Prostate gland (tissue), 2 donors: ENCODE measurements around the gene SEZ6L. TPM values are rescaled to one million over a fixed set of nuclear protein-coding genes. Genes with fewer than 3 reads are reported as not detected.

Source experiments
- DNase-seq: peaks from one replicate; pipeline ENCODE4 v3.0.0-alpha.2; 2019; ENCODE audit warnings: low spot score
- H3K27ac ChIP-seq, 2 donors: fragments of 200-600 bp; sonication (generic); 2 replicates each; pipeline ENCODE4 v1.5.1; 2017 to 2019
- H3K27me3 ChIP-seq: fragments of 200-600 bp; sonication (generic); replicated peaks from 2 replicates; pipeline ENCODE4 v1.5.1; 2019; ENCODE audit not compliant: insufficient read depth
- H3K36me3 ChIP-seq, 2 donors: fragments of 200-600 bp; sonication (generic); 1 replicate in 1 of 2; 2 replicates in 1 of 2; pipeline versions ENCODE4 v1.5.1 to v1.8.1; 2017 to 2019
- H3K4me1 ChIP-seq: fragments of 200-600 bp; sonication (generic); replicated peaks from 2 replicates; pipeline ENCODE4 v1.5.1; 2019
- H3K4me3 ChIP-seq, 2 donors: fragments of 200-600 bp; sonication (generic); 2 replicates each; pipeline ENCODE4 v1.5.1; 2017 to 2019
- H3K9me3 ChIP-seq: fragments of 200-600 bp; sonication (generic); 2 replicates; pipeline ENCODE4 v1.5.1; 2017
- POLR2A ChIP-seq: fragments of 450-650 bp; IDR thresholded peaks from one replicate; pipeline ENCODE4 v1.6.1; 2016; ENCODE audit warnings: antibody characterized with exemption, mild to moderate bottlenecking
- POLR2AphosphoS5 ChIP-seq: sonication (generic); formaldehyde crosslinking; IDR thresholded peaks from one replicate; pipeline ENCODE4 v1.6.1; 2017; ENCODE audit warnings: antibody characterized with exemption
- WGBS: methylation state at CpG from one replicate; pipeline ENCODE4 v1.1.5; 2018; 5-methylcytosine and 5-hydroxymethylcytosine counted together
- intact Hi-C: fragments of 100-400 bp; cut with DNase I; formaldehyde crosslinking; loops from one replicate; pipeline ENCODE4 v1.14.2; 2022
- total RNA-seq, 2 donors: library from RNA; depleted of rRNA; stranded (reverse); fragments of >200 nt; gene quantifications; one replicate each; pipeline ENCODE4 v1.1.0, GENCODE V29; 2016
- TF ChIP-seq, protein P1 (sequence below), 4 experiments: fragments of 200-600 bp in 2 of 4; fragments of 450-650 bp in 2 of 4; sonication (generic) in 2 of 4; IDR thresholded peaks; 1 replicate in 3 of 4; 2 replicates in 1 of 4; pipeline ENCODE4 v1.5.1; 2016 to 2019; ENCODE audit warnings: antibody characterized with exemption in 4 of 4, mild to moderate bottlenecking in 2 of 4, moderate library complexity in 2 of 4

SEZ6L gene
- total RNA-seq, 2 donors from 2014 or later, result 0.45 to 0.64 TPM

DNA sequence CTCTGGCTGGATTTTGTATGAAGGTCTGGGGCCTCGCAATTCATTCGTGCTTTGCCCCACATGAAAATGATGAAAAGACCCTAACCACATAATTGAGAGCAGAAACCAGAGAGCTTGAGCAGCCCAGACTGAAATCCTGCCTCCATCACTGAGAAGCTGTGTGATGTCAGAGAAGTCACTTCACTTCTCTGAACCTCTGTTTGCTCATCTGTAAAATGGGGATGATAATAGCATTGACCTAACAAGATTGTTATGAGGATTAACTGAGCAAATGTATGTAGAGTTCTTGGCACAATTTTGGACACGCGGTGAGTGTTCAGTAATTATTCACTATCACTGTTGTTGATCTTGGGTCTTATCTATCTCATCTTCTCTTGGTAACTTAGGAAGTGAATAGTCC lies 203.6 kb downstream of the SEZ6L start:
- no peaks in the 10 kb centered on the region for H3K36me3 ChIP-seq
- TF ChIP-seq POLR2AphosphoS5 (no peak), POLR2A (no peak)
- TF ChIP-seq, protein P1, sequence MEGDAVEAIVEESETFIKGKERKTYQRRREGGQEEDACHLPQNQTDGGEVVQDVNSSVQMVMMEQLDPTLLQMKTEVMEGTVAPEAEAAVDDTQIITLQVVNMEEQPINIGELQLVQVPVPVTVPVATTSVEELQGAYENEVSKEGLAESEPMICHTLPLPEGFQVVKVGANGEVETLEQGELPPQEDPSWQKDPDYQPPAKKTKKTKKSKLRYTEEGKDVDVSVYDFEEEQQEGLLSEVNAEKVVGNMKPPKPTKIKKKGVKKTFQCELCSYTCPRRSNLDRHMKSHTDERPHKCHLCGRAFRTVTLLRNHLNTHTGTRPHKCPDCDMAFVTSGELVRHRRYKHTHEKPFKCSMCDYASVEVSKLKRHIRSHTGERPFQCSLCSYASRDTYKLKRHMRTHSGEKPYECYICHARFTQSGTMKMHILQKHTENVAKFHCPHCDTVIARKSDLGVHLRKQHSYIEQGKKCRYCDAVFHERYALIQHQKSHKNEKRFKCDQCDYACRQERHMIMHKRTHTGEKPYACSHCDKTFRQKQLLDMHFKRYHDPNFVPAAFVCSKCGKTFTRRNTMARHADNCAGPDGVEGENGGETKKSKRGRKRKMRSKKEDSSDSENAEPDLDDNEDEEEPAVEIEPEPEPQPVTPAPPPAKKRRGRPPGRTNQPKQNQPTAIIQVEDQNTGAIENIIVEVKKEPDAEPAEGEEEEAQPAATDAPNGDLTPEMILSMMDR (IDR thresholded peaks at IDR 0.05), result no peak
- no peak overlapping the region for H3K27ac ChIP-seq
- no peak overlapping the region for H3K4me3 ChIP-seq
- no peaks in the 10 kb centered on the region for H3K4me1 ChIP-seq
- WGBS, result 67% methylated on average over 4 of the region's 4 CpGs
- H3K27me3 ChIP-seq, result no peaks in the 10 kb centered on the region
- no peak for DNase-seq
- no peaks in the 10 kb centered on the region for H3K9me3 ChIP-seq
- intact Hi-C loops, result loop anchor here (5.0 kb wide), 1 partner anchor 264 kb away; no protein-coding TSS in a partner anchor

DNA sequence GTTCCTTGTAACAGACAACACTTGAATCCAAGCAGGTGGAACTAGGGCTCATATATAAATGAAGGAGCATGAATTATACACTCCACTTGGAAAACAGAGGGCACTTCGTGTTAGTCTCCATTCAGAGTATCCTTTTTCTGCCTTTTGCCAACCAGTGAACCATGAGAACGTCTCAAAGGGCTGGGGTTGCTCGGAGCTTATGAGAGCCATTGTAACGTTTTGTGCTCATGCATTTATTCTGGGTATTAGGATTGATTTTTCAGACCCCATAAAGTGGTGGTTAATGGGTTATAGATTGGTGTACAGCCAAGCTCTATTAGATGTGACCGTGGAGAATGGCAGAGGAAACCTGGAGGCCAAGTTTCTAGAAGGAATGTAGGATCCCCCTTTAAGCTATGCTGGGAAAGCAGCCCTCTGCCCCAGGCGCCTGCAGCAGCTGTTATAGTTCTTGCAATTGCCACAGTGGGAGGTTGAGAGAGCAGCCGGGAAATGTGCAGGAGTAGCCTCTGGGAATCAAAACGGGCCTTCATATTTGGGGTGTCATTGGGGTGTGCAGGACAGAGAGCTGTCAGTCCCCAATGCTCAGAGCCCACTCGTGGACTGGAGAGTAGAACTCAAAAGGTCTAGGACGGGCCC lies 205.2 kb downstream of the SEZ6L start:
- H3K36me3 ChIP-seq, result no peaks in the 10 kb centered on the region
- no peak overlapping the region for H3K4me3 ChIP-seq
- H3K9me3 ChIP-seq, result no peaks in the 10 kb centered on the region
- H3K27ac ChIP-seq, result no peak overlapping the region
- 48% methylated on average over 10 of the region's 10 CpGs for WGBS
- intact Hi-C loops, result loop anchor here (5.0 kb wide), 1 partner anchor 263 kb away; no protein-coding TSS in a partner anchor
- no peak for DNase-seq
- no peaks in the 10 kb centered on the region for H3K27me3 ChIP-seq
- TF ChIP-seq, protein P1 (IDR thresholded peaks at IDR 0.05), result no peak
- TF ChIP-seq POLR2A (no peak), POLR2AphosphoS5 (no peak)
- no peaks in the 10 kb centered on the region for H3K4me1 ChIP-seq

DNA sequence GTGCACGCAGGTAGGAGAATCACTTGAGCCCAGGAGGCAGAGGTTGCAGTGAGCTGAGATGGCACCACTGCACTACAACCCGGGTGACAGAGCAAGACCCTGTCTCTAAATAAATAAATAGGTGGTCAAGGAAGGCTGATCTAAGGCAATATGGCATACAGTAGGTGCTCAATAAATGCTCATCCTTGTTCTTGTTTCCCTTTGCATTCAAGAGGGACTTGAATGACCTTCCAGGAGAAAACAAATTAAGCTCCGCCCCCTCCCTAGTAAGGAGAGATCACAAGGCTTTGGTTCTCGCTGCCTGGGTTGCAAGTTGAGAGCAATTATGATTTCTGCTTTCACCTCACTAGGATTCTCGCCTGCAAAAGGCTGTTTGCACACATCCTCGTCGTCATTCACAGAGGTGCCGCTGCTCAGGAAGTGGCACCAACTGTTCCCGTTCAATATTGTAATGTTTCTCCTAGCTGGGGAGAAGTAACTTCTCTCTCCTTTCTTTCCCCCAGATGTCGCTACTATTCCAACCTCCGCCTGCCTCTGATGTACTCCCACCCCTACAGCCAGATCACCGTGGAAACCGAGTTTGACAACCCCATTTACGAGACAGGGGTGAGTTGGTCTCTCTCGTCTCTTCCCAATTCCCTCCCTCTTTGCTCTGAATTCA lies 208.0 kb downstream of the SEZ6L start:
- TF ChIP-seq, protein P1 (IDR thresholded peaks at IDR 0.05), result no peak
- TF ChIP-seq POLR2AphosphoS5 (no peak), POLR2A (no peak)
- Histone ChIP-seq H3K27me3 (no peaks in the 10 kb centered on the region), H3K9me3 (no peaks in the 10 kb centered on the region), H3K36me3 (no peaks in the 10 kb centered on the region), H3K4me3 (no peak overlapping the region), H3K27ac (no peak overlapping the region), H3K4me1 (no peaks in the 10 kb centered on the region)
- intact Hi-C loops, result no loop called here
- DNase-seq, result no peak
- WGBS, result 30% methylated on average over 15 of the region's 15 CpGs

DNA sequence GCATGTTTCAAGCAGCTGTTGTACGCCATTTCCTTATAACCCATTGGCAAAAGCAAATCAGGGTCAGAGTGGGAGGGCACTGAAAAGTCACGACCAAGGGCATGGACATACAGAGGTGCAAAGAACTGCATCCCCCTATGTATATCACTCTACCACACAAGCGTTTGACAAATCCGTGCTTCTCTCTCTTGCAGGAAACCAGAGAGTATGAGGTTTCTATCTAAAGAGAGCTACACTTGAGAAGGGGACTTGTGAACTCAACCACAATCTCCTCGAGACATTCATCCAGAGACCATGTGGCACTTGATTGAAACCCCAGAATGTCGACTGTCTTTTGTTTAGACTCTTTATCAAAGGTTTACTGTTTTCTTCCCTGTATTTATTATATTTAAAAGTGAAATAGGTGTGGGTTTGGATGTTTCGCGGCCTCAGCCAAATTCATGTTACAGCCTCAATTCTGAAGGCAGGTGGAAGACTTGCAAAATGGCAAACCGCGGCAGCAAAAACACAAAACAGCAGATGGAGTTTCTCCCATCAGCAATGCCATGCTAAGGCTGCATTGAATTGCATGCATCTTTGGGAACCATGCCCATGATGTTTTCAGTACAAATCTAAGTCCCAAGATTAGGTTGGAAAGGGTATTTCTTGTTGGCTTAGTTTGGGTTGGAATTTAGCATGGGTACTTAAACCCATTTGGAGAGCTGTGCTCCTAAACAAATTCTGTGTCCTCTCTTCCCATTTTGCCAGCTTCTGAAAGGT lies 211.0 kb downstream of the SEZ6L start:
- Histone ChIP-seq H3K27me3 (no peaks in the 10 kb centered on the region), H3K36me3 (no peaks in the 10 kb centered on the region), H3K9me3 (no peaks in the 10 kb centered on the region), H3K4me3 (no peak overlapping the region), H3K27ac (no peak overlapping the region), H3K4me1 (no peaks in the 10 kb centered on the region)
- no peak for DNase-seq
- intact Hi-C loops, result no loop called here
- 87% methylated on average over 10 of the region's 10 CpGs for WGBS
- TF ChIP-seq, protein P1 (IDR thresholded peaks at IDR 0.05), result no peak
- TF ChIP-seq POLR2A, result no peak
- no peak for TF ChIP-seq POLR2AphosphoS5
